Right renal cortex interstitium (tissue), 3 donors: ENCODE measurements around the gene HLA-F. TPM values are rescaled to one million over a fixed set of nuclear protein-coding genes. Genes with fewer than 3 reads are reported as not detected.

Experiments
- DNase-seq, 3 donors: peaks; one replicate each; pipeline ENCODE4 v3.0.0-alpha.2; 2013; ENCODE audit warnings: low read depth in 3 of 3, low spot score in 2 of 3
- polyA plus RNA-seq, 3 donors: library from polyadenylated mRNA; unstranded; fragments of 120-200 nt; gene quantifications; one replicate each; pipeline ENCODE4 v1.2.1, GENCODE V29; 2013; ENCODE audit not compliant: insufficient read length in 3 of 3

The HLA-F gene
- polyA plus RNA-seq, 3 donors, result 4.7 to 8.8 (median 5.5) TPM

- DNase-seq, result no peak
Measured at GRCh38 chr6:29742127-29742526, 18.9 kb downstream of the HLA-F start.

GRCh38 chr6:29743025-29743424, 19.8 kb downstream of the HLA-F start:
- DNase-seq, result no peak

GRCh38 chr6:29743568-29743967, 20.3 kb downstream of the HLA-F start:
- no peak for DNase-seq

GRCh38 chr6:29744131-29744530, 20.9 kb downstream of the HLA-F start:
- DNase-seq, result no peak

- DNase-seq, result no peak
Measured at GRCh38 chr6:29744621-29745020, 21.4 kb downstream of the HLA-F start.

GRCh38 chr6:29745386-29745785, 22.2 kb downstream of the HLA-F start:
- DNase-seq, result no peak

GRCh38 chr6:29745855-29746449, 22.7 kb downstream of the HLA-F start:
- DNase-seq, result no peak

GRCh38 chr6:29746846-29747687, 23.8 kb downstream of the HLA-F start:
- DNase-seq, result no peak

GRCh38 chr6:29747688-29748250, 24.5 kb downstream of the HLA-F start:
- no peak for DNase-seq

- peak in 1 of 3 donors; percentile 68 for DNase-seq
Measured at GRCh38 chr6:29748391-29749307, 25.4 kb downstream of the HLA-F start.

GRCh38 chr6:29749308-29749662, 26.1 kb downstream of the HLA-F start:
- no peak for DNase-seq

GRCh38 chr6:29749668-29750067, 26.4 kb downstream of the HLA-F start:
- no peak for DNase-seq

GRCh38 chr6:29750709-29751108, 27.5 kb downstream of the HLA-F start:
- DNase-seq, result no peak

- DNase-seq, result no peak
Measured at GRCh38 chr6:29751480-29751879, 28.2 kb downstream of the HLA-F start.

GRCh38 chr6:29752451-29753308, 29.4 kb downstream of the HLA-F start:
- DNase-seq, result peak in 2 of 3 donors; percentile 61 to 74

- no peak for DNase-seq
Measured at GRCh38 chr6:29753309-29753644, 30.0 kb downstream of the HLA-F start.

- DNase-seq, result no peak
Measured at GRCh38 chr6:29755295-29755871, 32.1 kb downstream of the HLA-F start.

- DNase-seq, result no peak
Measured at GRCh38 chr6:29757282-29757681, 34.0 kb downstream of the HLA-F start.

GRCh38 chr6:29757701-29758293, 34.6 kb downstream of the HLA-F start:
- DNase-seq, result no peak
